HUES6 (cell line): ENCODE measurements around the gene CCDC88C.
A peak's percentile ranks its signal among the peaks of the same experiment; 100 is the strongest.
"Not testable (repeated sequence)": the region's sequence is repeated elsewhere in the genome, so short reads cannot be mapped to it uniquely, and the experiment has no call there.

Experiments used
- H3K27ac ChIP-seq: 2 replicates; pipeline ENCODE4 v1.7.0; 2013; ENCODE audit warnings: low read depth, mild to moderate bottlenecking, low read length, inconsistent platforms
- H3K27me3 ChIP-seq: 2 replicates; pipeline ENCODE4 v1.6.1; 2013; ENCODE audit warnings: low read length; ENCODE audit not compliant: control insufficient read depth, insufficient read depth
- H3K36me3 ChIP-seq: 2 replicates; pipeline ENCODE4 v1.6.1; 2013; ENCODE audit warnings: low read length; ENCODE audit not compliant: control insufficient read depth, insufficient read depth
- H3K4me1 ChIP-seq: 2 replicates; pipeline ENCODE4 v1.6.1; 2013; ENCODE audit warnings: low read length; ENCODE audit not compliant: control insufficient read depth, insufficient read depth
- H3K4me3 ChIP-seq: 2 replicates; pipeline ENCODE4 v1.5.1; 2013; ENCODE audit warnings: low read depth, low read length
- H3K9ac ChIP-seq: one replicate; pipeline ENCODE4 v1.6.1; 2013; ENCODE audit warnings: mild to moderate bottlenecking, low read length
- H3K9me3 ChIP-seq: 2 replicates; pipeline ENCODE4 v1.6.1; 2013; ENCODE audit warnings: low read depth, low read length; ENCODE audit not compliant: control insufficient read depth, insufficient read depth

Gene CCDC88C

DNA sequence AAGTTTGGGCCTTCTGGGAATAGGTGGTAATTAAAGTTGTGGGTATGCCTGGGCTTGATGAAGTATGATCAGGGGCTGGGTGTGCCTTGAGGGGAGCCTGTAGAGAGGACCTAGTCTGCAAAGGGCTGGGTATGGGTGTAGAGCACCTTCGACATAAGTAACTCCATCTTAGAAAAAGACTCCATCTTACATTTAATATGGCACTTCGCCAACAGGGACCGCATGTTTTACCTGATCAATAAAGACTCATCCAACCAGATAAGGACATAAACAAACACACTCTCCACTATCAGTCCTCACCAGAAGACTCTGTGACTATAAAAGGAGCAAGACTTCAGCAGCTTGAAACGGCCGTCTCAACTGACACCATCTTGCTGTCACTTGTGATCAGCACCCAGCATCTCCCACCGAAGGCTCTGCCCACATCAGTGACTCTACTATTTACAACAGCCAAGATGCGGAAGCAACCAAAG lies 149.6 kb downstream of the CCDC88C start:
- peaks cover 28% of the 10 kb centered on the region for H3K27me3 ChIP-seq
- H3K4me3 ChIP-seq: no peak overlapping the region
- H3K4me1 ChIP-seq: peaks cover 7% of the 10 kb centered on the region
- no peak overlapping the region for H3K27ac ChIP-seq
- no peaks in the 10 kb centered on the region for H3K9me3 ChIP-seq
- H3K9ac ChIP-seq: no peak overlapping the region
- peaks cover 10% of the 10 kb centered on the region for H3K36me3 ChIP-seq

DNA sequence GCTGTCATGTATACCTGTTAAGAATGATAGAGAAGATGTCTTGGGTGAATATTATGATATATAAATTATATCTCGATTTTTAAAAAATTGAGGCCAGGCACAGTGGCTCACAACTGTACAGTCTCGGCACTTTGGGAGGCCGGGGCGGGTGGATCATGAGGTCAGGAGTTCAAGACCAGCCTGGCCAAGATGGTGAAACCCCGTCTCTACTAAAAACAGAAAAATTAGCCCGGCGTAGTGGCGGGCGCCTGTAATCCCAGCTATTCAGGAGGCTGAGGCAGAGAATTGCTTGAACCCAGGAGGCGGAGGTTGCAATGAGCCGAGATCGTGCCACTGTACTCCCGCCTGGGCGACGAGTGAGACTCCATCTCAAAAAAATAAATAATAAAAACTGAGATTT lies 151.3 kb downstream of the CCDC88C start:
- H3K4me1 ChIP-seq, H3K27ac ChIP-seq, H3K9me3 ChIP-seq, H3K36me3 ChIP-seq, H3K9ac ChIP-seq, H3K4me3 ChIP-seq: not testable (repeated sequence)
- peaks cover 28% of the 10 kb centered on the region for H3K27me3 ChIP-seq

DNA sequence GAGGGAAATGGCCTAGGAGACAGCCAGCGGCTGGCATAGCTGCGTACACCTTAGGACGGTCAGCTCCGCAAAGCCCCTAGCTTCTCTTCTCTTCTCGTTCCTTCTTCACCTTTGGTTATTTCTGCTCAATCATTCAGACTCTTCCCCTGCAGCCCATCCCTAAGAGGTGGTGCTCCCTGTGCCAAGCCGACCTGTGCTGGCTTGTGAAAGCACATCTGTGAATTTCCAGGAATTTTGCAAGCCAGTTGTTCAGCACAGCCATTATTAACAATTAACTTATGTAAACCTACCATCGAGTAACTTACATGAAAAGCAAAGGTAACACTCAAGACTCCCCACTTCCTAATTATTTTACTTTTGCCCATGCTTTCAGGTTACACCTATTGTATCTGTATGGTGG lies 152.2 kb downstream of the CCDC88C start:
- Histone ChIP-seq H3K4me1 (peaks cover 7% of the 10 kb centered on the region), H3K9me3 (no peaks in the 10 kb centered on the region; the same call in 1 of the 2 replicates), H3K9ac (no peak overlapping the region), H3K4me3 (no peak overlapping the region), H3K27ac (no peak overlapping the region), H3K36me3 (no peaks in the 10 kb centered on the region), H3K27me3 (peaks cover 28% of the 10 kb centered on the region)

DNA sequence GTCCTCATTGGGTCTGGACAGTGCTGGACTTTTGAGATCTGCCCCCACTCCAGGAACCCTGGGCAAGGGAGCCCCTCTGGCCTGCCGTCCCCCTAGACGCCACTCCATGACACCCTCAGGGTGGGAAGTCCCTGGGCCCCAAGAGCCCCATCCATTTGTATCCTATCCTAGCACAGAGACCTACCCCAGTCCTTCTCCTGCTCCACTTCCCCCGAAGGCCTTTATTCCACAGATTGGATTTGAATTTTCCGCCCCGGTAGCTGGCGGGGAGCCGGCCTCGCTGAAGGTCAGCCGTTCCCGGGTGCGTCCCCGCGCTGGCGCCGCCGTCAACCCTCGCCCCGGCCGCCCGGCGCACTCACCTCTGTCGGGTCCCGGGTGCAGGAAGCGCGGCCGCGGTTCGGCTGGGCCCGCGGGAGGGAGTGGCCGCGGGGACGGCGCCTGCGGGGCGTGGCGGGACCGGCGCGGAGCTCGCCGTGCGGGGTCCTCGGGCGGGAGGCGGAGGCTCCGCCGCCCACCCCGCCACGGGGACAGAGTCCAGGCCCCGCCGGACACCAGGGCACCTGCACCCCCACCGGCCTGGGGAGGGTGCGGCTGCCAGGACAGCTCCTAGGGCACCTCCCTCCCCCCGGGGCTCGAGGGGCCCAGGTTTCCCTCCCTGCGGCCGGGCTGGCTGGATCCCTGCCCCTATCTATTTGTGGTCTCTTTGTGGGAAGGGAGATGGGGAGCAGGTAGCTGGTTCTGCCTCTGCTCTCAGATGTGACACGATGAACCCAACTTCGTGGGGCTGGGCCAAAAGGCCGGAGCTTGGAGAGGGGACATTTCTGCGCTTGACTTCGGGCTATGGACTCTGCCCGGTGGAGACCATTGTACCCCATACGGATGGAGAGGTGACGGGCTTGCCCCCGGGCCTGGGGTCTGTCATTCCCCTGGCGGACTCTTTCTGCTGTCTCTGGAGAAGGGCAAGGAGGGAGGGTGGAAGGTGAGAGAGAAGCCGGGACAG lies 153.2 kb downstream of the CCDC88C start:
- Histone ChIP-seq H3K4me1 (peaks cover 7% of the 10 kb centered on the region), H3K27me3 (peaks cover 28% of the 10 kb centered on the region), H3K4me3 (peak overlapping the region; percentile 69), H3K36me3 (no peaks in the 10 kb centered on the region), H3K9ac (peak overlapping the region; percentile 17), H3K9me3 (no peaks in the 10 kb centered on the region; the same call in 1 of the 2 replicates), H3K27ac (no peak overlapping the region)

DNA sequence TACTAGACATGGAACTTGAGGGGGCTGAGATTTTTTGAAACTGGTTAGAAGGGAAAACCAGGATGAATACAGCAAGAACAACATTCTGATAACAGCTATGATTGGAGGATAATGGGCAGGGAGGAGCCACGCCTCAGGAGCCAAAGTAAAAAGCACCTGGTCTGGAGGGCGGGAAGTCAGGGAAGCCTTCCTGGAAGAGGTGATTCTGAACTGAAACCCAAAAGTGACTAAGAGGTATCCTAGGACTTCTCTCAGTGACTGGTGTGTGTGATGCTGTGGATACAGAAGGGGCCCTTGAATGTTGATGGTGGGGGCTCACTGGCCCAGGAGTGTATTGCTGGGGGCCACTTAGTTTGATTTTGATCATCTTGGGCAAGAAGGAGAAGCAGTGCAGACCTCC lies 154.3 kb downstream of the CCDC88C start:
- no peaks in the 10 kb centered on the region; the same call in 1 of the 2 replicates for H3K9me3 ChIP-seq
- H3K4me3 ChIP-seq: no peak overlapping the region
- H3K36me3 ChIP-seq: no peaks in the 10 kb centered on the region
- peaks cover 7% of the 10 kb centered on the region for H3K4me1 ChIP-seq
- H3K9ac ChIP-seq: no peak overlapping the region
- peaks cover 28% of the 10 kb centered on the region for H3K27me3 ChIP-seq
- no peak overlapping the region for H3K27ac ChIP-seq

DNA sequence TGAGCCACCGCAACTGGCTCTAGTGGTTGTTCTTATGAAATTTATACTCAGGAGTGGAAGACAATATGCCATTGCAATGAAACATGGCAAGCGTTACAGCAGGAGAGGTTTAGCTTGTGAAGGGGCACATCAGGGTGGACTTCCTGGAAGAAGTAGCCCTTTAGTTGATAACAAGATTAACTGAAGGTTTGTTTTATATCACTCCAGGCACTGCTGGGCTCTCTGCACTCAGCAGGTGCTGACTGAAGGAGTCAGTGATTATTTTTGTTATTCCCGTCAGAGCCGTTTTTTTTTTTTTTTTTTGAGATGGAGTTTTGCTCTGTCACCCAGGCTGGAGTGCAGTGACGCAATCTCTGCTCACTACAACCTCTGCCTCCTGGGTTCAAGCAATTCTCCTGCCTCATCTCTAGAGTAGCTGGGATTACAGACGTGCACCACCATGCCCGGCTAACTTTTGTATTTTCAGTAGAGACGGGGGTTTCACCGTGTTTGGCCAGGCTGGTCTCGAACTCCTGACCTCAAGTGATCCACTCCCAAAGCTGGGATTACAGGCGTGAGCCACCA lies 155.6 kb downstream of the CCDC88C start:
- Histone ChIP-seq H3K27me3 (peaks cover 28% of the 10 kb centered on the region), H3K9me3 (no peaks in the 10 kb centered on the region; the same call in 1 of the 2 replicates), H3K36me3 (no peaks in the 10 kb centered on the region), H3K27ac (no peak overlapping the region), H3K4me1 (peaks cover 15% of the 10 kb centered on the region), H3K4me3 (no peak overlapping the region), H3K9ac (no peak overlapping the region)

DNA sequence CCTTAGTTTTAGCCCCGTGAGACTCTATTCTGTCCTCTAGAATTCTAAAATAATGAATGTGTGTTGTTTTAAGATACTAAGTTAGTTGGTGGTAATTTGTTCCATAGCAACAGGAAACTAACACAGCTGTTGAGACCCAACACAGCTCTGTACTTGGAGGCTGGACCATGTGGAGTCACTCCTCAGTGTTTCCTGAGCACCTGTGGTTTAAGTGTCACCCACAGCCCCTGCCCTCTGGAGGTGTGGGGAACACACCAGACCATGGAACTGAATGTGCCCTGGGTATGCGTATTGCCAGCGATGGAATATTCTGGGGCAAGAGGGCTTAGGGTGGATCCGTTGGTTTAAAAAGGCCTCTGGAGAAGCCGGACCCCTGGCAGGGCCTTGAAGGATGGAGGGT lies 156.5 kb downstream of the CCDC88C start:
- H3K4me1 ChIP-seq: peaks cover 19% of the 10 kb centered on the region
- H3K4me3 ChIP-seq: no peak overlapping the region
- no peak overlapping the region for H3K9ac ChIP-seq
- no peaks in the 10 kb centered on the region; the same call in 1 of the 2 replicates for H3K9me3 ChIP-seq
- H3K27me3 ChIP-seq: peaks cover 28% of the 10 kb centered on the region
- H3K27ac ChIP-seq: no peak overlapping the region
- H3K36me3 ChIP-seq: no peaks in the 10 kb centered on the region

DNA sequence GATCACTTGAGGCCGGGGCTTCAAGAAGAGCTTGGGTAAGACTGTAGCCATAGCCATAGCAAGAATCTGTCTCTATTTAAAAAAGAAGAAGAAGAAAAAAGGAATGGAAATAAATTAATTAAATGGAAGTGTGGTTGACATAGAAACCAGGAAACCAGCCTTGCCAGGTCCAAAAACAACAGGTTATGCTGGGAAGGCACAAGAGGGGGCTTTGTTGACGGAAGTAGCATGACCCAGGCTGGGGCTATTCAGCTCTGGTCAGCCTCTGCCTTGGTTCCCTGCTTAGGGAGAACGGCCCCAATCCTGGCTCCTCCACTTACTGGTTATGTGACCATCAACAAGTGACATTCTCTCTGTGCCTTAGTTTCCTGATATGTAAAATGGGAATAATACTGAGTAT lies 158.7 kb downstream of the CCDC88C start:
- peaks cover 20% of the 10 kb centered on the region for H3K27me3 ChIP-seq
- H3K9me3 ChIP-seq: no peaks in the 10 kb centered on the region; the same call in 1 of the 2 replicates
- no peak overlapping the region for H3K27ac ChIP-seq
- H3K4me1 ChIP-seq: peaks cover 18% of the 10 kb centered on the region
- no peaks in the 10 kb centered on the region for H3K36me3 ChIP-seq
- no peak overlapping the region for H3K4me3 ChIP-seq
- no peak overlapping the region for H3K9ac ChIP-seq

DNA sequence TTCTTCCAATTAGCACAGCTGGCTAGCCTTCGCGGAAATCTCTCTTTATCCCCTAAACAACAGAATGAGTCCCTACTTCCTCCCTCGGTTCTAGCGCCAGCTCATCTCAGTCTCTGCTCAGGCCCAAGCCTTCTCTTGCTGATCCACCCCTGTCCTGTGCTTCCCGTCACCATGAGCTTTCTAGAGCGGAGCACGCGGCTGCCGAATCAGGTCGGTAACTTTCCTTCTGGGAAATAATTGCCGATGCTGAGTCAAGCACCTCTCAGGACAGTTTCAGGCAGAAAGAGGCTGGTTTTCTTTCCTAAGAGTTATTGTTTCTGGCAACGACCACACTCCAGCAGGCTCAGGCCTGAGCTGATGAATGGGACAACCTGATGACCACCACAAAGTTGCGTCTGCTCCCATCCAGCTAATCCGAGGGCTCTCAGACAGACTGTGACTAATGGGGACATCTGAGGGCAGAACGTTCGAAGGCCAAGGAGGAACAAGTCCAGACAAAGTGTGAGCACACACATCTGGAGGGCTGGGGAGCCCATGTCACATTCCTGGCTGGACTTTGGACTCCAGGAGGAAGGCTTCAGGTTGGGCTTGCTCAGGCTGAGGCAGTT lies 159.5 kb downstream of the CCDC88C start:
- Histone ChIP-seq H3K36me3 (no peaks in the 10 kb centered on the region), H3K4me3 (no peak overlapping the region), H3K27me3 (peaks cover 15% of the 10 kb centered on the region), H3K9me3 (no peaks in the 10 kb centered on the region; the same call in 1 of the 2 replicates), H3K4me1 (peaks cover 17% of the 10 kb centered on the region; the same call in 1 of the 2 replicates), H3K27ac (no peak overlapping the region), H3K9ac (no peak overlapping the region)

DNA sequence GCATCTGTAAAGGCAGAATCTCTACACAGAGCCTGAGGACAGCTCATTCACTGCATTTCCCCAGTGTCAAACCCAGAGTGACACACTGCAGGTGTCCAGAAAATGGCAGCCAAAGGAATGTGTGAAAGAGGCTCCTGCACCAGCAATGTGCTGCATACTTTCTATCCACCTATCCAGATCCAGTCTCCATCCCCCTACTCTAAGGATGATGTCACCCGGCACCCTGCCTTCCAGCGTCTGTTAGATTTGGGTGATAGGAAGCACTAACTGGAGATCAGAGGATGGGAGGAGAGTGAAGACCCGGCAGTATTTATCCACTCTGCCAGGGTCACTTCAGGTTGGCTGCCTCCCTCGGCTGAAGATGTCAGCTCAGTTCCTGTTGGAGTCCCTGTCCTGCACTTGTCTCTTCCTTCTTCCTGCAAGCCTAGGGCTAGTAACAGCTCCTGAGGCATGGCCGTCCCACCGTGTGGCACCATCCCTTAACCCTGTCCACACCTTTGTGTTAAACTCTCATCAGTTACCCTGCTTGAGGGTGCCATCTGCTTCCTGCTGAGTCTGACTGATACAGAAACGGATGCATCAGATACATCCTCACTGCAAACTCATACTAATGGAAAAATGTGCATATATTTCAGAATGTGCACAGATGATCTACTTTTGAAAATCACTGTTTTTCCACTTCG lies 160.2 kb downstream of the CCDC88C start:
- Histone ChIP-seq H3K36me3 (no peaks in the 10 kb centered on the region), H3K4me1 (peaks cover 21% of the 10 kb centered on the region; the same call in 1 of the 2 replicates), H3K27me3 (peaks cover 20% of the 10 kb centered on the region), H3K9me3 (no peaks in the 10 kb centered on the region; the same call in 1 of the 2 replicates), H3K9ac (no peak overlapping the region), H3K4me3 (no peak overlapping the region), H3K27ac (no peak overlapping the region)
